Neural cell (in vitro differentiated cells): ENCODE measurements around the gene PLA2G2C. TPM values are rescaled to one million over a fixed set of nuclear protein-coding genes. Genes with fewer than 3 reads are reported as not detected.

Experiments used
- H2AFZ ChIP-seq: fragments of 200-600, 300-800 bp; sonication (generic), shearing (Covaris generic); 2 replicates; pipeline ENCODE4 v1.6.0; 2014; ENCODE audit warnings: low read depth, mild to moderate bottlenecking, antibody characterized with exemption, low read length, moderate library complexity
- H3F3A ChIP-seq: fragments of 200-600 bp; shearing (Covaris generic); 2 replicates; pipeline ENCODE4 v1.6.1; 2016; ENCODE audit warnings: mild to moderate bottlenecking, moderate library complexity, mixed read lengths, antibody characterized with exemption, low read length; ENCODE audit not compliant: insufficient read depth, poor library complexity, severe bottlenecking
- H3K27ac ChIP-seq: fragments of 200-600, 300-800 bp; sonication (generic), shearing (Covaris generic); 2 replicates; pipeline ENCODE4 v1.5.1; 2014; ENCODE audit warnings: mild to moderate bottlenecking, low read length, moderate library complexity
- H3K27me3 ChIP-seq: fragments of 300-800, 200-600 bp; sonication (generic), shearing (Covaris generic); 2 replicates; pipeline ENCODE4 v1.6.0; 2014; ENCODE audit warnings: mild to moderate bottlenecking, low read depth, low read length, moderate library complexity; ENCODE audit not compliant: insufficient read depth
- H3K36me3 ChIP-seq: fragments of 300-800, 200-600 bp; sonication (generic), shearing (Covaris generic); 2 replicates; pipeline ENCODE4 v1.5.1; 2014; ENCODE audit warnings: mild to moderate bottlenecking, antibody characterized with exemption, low read length, moderate library complexity; ENCODE audit not compliant: insufficient read depth
- H3K4me2 ChIP-seq: fragments of 300-800, 200-600 bp; sonication (generic), shearing (Covaris generic); 2 replicates; pipeline ENCODE4 v1.6.0; 2014; ENCODE audit warnings: mild to moderate bottlenecking, low read length
- H3K4me3 ChIP-seq: fragments of 300-800, 200-600 bp; sonication (generic), shearing (Covaris generic); 2 replicates; pipeline ENCODE4 v1.5.1; 2014; ENCODE audit warnings: mild to moderate bottlenecking, low read length, moderate library complexity
- H3K79me2 ChIP-seq: fragments of 200-600 bp; shearing (Covaris generic); replicated peaks from 2 replicates; pipeline ENCODE4 v1.6.0; 2014; ENCODE audit warnings: mild to moderate bottlenecking, low read length, moderate library complexity; ENCODE audit not compliant: insufficient read depth
- H3K9ac ChIP-seq: fragments of 300-800, 200-600 bp; sonication (generic), shearing (Covaris generic); 2 replicates; pipeline ENCODE4 v1.6.1; 2016; ENCODE audit warnings: mild to moderate bottlenecking, low read length, mixed read lengths
- H3K9me2 ChIP-seq: fragments of 200-600 bp; shearing (Covaris generic); 2 replicates; pipeline ENCODE4 v1.6.1; 2016; ENCODE audit warnings: mild to moderate bottlenecking, low read length, mixed read lengths; ENCODE audit not compliant: insufficient read depth
- H3K9me3 ChIP-seq: fragments of 200-600, 300-800 bp; sonication (generic), shearing (Covaris generic); 2 replicates; pipeline ENCODE4 v1.6.1; 2016; ENCODE audit warnings: mild to moderate bottlenecking, mixed run types, low read length, moderate library complexity, mixed read lengths
- H4K20me1 ChIP-seq: fragments of 200-600 bp; shearing (Covaris generic); 2 replicates; pipeline ENCODE4 v1.6.1; 2016; ENCODE audit warnings: mild to moderate bottlenecking, mixed run types; ENCODE audit not compliant: insufficient read depth
- CTCF ChIP-seq: fragments of 450-650 bp; IDR thresholded peaks from 2 replicates; pipeline ENCODE4 v1.5.1; 2014; ENCODE audit warnings: antibody characterized with exemption, mild to moderate bottlenecking, moderate library complexity; ENCODE audit not compliant: poor library complexity, severe bottlenecking
- EP300 ChIP-seq: fragments of 450-650 bp; conservative IDR thresholded peaks from 2 replicates; pipeline ENCODE4 v1.6.1; 2014; ENCODE audit warnings: antibody characterized with exemption, mild to moderate bottlenecking, moderate library complexity; ENCODE audit not compliant: poor library complexity, severe bottlenecking
- EZH2 ChIP-seq: fragments of 200-600, 300-800 bp; shearing (Covaris generic), sonication (generic); IDR thresholded peaks from 2 replicates; pipeline ENCODE4 v1.6.1; 2014; ENCODE audit warnings: antibody characterized with exemption, low read length, borderline replicate concordance, mild to moderate bottlenecking; ENCODE audit not compliant: insufficient read depth, poor library complexity, severe bottlenecking
- MXI1 ChIP-seq: fragments of 450-650 bp; conservative IDR thresholded peaks from 2 replicates; pipeline ENCODE4 v1.6.1; 2014; ENCODE audit warnings: antibody characterized with exemption, mild to moderate bottlenecking; ENCODE audit not compliant: poor library complexity, severe bottlenecking
- POLR2AphosphoS5 ChIP-seq: IDR thresholded peaks from 2 replicates; pipeline ENCODE4 v1.6.1; 2012
- RAD21 ChIP-seq: fragments of 450-650 bp; conservative IDR thresholded peaks from 2 replicates; pipeline ENCODE4 v1.6.1; 2014; ENCODE audit warnings: antibody characterized with exemption, mild to moderate bottlenecking, moderate library complexity
- REST ChIP-seq: IDR thresholded peaks from 2 replicates; pipeline ENCODE4 v1.6.1; 2012; ENCODE audit warnings: borderline replicate concordance
- SMC3 ChIP-seq: fragments of 450-650 bp; conservative IDR thresholded peaks from 2 replicates; pipeline ENCODE4 v1.6.1; 2014; ENCODE audit warnings: antibody characterized with exemption, mild to moderate bottlenecking, moderate library complexity; ENCODE audit not compliant: poor library complexity
- TAF1 ChIP-seq: IDR thresholded peaks from 2 replicates; pipeline ENCODE4 v1.6.1; 2012; ENCODE audit warnings: low read depth
- polyA plus RNA-seq: library from polyadenylated mRNA; depleted of rRNA; stranded (reverse); fragments of >200 nt; gene quantifications from 2 replicates; pipeline ENCODE4 v1.2.3, GENCODE V29; 2014

The PLA2G2C gene
- polyA plus RNA-seq, 1 donor from 2014 or later: not detected

DNA sequence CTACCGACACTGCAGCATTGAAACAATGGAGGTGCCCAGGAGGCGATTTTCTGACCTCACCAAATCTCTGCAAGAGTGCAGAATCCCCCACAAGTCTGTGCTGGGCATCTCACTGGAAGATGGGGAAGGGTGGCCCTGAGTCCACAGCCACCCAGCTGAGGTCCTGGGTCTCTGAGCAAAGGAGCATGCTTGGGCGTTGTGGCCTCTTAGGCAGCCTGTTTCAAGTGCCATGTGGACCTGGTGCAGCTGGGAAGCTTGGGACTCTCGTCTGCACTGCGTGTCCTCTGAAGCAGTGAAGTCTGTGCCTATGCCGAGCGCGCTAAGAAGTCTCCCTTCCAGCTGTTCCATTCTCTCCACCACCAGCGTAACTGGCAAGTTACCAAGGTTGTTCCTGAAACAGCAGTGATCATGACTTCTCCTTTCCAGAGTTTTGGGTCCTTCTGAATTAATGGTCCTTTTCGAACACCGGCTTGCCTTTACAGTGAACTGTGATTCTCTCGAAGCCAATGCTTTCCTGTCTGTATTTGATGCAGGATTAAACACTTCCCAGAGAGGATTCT, 5.0 kb upstream of the PLA2G2C start:
- no peak overlapping the region for H2AFZ ChIP-seq
- H3K9me2 ChIP-seq: no peaks in the 10 kb centered on the region
- H3K36me3 ChIP-seq: no peaks in the 10 kb centered on the region
- H3K27me3 ChIP-seq: no peaks in the 10 kb centered on the region
- no peaks in the 10 kb centered on the region for H3K79me2 ChIP-seq
- no peak overlapping the region for H3K27ac ChIP-seq
- TF ChIP-seq REST: no peak
- TF ChIP-seq RAD21: no peak
- no peak for TF ChIP-seq CTCF
- no peak for TF ChIP-seq TAF1
- no peak for TF ChIP-seq EZH2
- TF ChIP-seq MXI1: no peak
- no peak overlapping the region for H3K9ac ChIP-seq
- no peak overlapping the region for H3K4me3 ChIP-seq
- H3K9me3 ChIP-seq: no peaks in the 10 kb centered on the region
- H3K4me2 ChIP-seq: no peak overlapping the region
- H3F3A ChIP-seq: no peaks in the 10 kb centered on the region
- no peaks in the 10 kb centered on the region for H4K20me1 ChIP-seq

- no peaks in the 10 kb centered on the region for H4K20me1 ChIP-seq
- no peak overlapping the region for H3K4me2 ChIP-seq
- no peak overlapping the region for H2AFZ ChIP-seq
- H3K9me2 ChIP-seq: no peaks in the 10 kb centered on the region
- no peak overlapping the region for H3K4me3 ChIP-seq
- H3K27me3 ChIP-seq: no peaks in the 10 kb centered on the region
- H3K27ac ChIP-seq: no peak overlapping the region
- H3K79me2 ChIP-seq: no peaks in the 10 kb centered on the region
- TF ChIP-seq POLR2AphosphoS5 (no peak), CTCF (no peak), RAD21 (no peak), REST (no peak), TAF1 (no peak), SMC3 (no peak), EP300 (no peak), MXI1 (no peak), EZH2 (no peak)
- no peaks in the 10 kb centered on the region for H3F3A ChIP-seq
- no peak overlapping the region for H3K9ac ChIP-seq
- H3K9me3 ChIP-seq: no peaks in the 10 kb centered on the region
- no peaks in the 10 kb centered on the region for H3K36me3 ChIP-seq
Observed at GRCh38 chr1:20190256-20191160, 4.2 kb upstream of the PLA2G2C start.
